ENCODE data around the gene MCM3AP.

The MCM3AP gene

DNA sequence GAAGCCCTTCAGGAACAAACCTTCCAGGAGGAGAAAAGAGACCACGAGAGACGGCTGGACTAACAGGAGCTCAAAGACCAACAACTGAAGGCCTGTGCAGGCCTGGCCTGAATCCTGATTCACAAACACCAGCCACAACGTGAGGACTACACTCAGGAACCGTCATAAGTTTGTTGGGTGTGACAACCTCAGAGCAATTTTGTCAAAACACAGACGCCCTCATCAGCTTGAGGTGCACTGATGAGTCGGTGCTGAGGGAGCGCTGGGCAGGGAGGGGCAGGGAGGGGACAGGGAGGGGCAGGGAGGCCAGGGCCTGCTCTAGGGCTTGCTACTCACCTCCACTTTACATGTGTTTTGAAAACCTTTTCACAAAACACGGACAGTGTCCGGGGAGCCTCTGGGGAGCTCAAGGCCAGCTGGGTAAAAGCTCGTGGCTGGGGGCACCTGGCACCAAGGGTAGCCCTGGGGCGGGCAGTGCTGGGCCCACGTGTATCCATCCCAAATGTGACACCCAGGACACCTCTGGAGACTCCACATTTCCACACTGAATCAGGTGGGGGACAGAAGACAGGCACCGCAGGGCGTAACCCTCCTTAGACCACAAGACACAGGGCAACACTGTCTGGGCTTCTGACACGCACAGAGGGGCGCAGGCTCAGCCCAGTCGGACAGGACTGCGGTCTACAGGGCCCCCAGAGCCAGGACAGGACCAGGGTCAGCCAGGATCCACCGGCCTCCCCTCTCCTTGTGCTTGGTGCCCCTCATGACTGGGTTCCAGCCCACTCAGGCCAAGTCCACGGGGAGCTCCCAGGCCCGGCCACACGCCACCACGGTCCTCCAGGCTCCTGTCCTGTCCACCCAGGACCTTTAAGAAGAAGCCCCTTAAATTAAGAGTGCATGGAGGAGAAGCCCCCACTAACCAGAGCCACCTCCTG lies 73.4 kb downstream of the MCM3AP start:
- Histone ChIP-seq H3K9ac (ENCODE audit: low read depth, low read length) (no peak overlapping the region), H3K27me3 (ENCODE audit: control insufficient read depth, insufficient read depth, low read length) (no peaks in the 10 kb centered on the region), H3K4me2 (ENCODE audit: low read length) (no peak overlapping the region), H3K4me1 (ENCODE audit: control insufficient read depth, insufficient read depth, low read length) (peaks cover 4% of the 10 kb centered on the region), H3K4me3 (ENCODE audit: low read length) (no peak overlapping the region), H3K9me3 (replicated peaks; ENCODE audit: low read length) (no peaks in the 10 kb centered on the region), H3K36me3 (ENCODE audit: insufficient read depth, low read length) (peaks cover 70% of the 10 kb centered on the region)

- Histone ChIP-seq H3K9me3 (replicated peaks; ENCODE audit: low read length) (no peaks in the 10 kb centered on the region), H3K36me3 (ENCODE audit: insufficient read depth, low read length) (peaks cover 71% of the 10 kb centered on the region), H3K27me3 (ENCODE audit: control insufficient read depth, insufficient read depth, low read length) (no peaks in the 10 kb centered on the region), H3K4me1 (ENCODE audit: control insufficient read depth, insufficient read depth, low read length) (peaks cover 4% of the 10 kb centered on the region), H3K9ac (ENCODE audit: low read depth, low read length) (no peak overlapping the region), H3K4me2 (ENCODE audit: low read length) (no peak overlapping the region), H3K4me3 (ENCODE audit: low read length) (no peak overlapping the region)
These were observed 74.0 kb downstream of the MCM3AP start for GRCh38 chr21:46211376-46211775.

DNA sequence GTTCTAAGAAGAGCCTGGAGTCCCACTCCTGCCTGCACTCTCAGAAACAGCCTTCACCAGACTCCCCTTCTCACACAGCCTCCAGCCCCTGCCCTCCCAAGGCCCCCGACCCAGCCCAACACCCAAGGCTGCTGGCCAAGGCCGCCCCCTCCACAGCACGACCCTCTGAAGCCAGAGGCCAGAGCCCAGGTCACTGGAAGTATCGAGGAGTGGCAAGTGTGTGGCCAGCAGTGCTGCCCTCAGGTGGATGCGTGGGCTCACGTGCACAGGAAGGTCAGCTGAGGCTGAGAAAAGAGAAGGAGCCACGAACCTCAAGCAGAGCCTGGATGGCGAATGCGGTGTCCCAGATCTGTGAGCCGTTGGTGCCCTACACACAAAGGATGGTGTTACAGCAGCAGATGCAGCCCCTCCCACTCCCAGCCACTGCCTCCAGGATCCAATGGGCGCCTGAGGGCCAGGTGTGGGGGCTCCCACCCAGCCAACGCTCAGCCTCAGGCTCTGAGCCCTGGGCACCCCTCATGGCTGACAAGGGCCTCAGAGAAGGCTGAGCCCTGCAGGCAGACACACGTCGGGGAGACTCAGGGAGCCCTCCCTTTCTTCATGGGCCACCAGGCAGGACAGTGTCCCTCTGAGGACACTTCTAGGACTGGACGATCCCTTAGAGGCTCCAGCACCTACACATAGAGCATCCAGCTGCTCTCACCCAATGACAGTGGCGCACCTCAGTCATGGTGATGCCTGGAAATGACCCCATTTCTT lies 74.9 kb downstream of the MCM3AP start:
- no peak overlapping the region for H3K9ac ChIP-seq (ENCODE audit: low read depth, low read length)
- no peak overlapping the region for H3K4me3 ChIP-seq (ENCODE audit: low read length)
- peaks cover 73% of the 10 kb centered on the region for H3K36me3 ChIP-seq (ENCODE audit: insufficient read depth, low read length)

GRCh38 chr21:46208761-46209721 lies 76.4 kb downstream of the MCM3AP start:
- no peak overlapping the region for H3K4me2 ChIP-seq (ENCODE audit: low read length)
- no peak overlapping the region for H3K9ac ChIP-seq (ENCODE audit: low read depth, low read length)
- H3K27me3 ChIP-seq (ENCODE audit: control insufficient read depth, insufficient read depth, low read length) = no peaks in the 10 kb centered on the region
- H3K4me3 ChIP-seq (ENCODE audit: low read length) = no peak overlapping the region
- peaks cover 84% of the 10 kb centered on the region for H3K36me3 ChIP-seq (ENCODE audit: insufficient read depth, low read length)
- peaks cover 4% of the 10 kb centered on the region for H3K4me1 ChIP-seq (ENCODE audit: control insufficient read depth, insufficient read depth, low read length)
- no peaks in the 10 kb centered on the region for H3K9me3 ChIP-seq (replicated peaks; ENCODE audit: low read length)

More for the DNA sequence above, 74.9 kb downstream of the MCM3AP start:
- Histone ChIP-seq H3K4me2 (ENCODE audit: low read length) (no peak overlapping the region), H3K9me3 (replicated peaks; ENCODE audit: low read length) (no peaks in the 10 kb centered on the region), H3K27me3 (ENCODE audit: control insufficient read depth, insufficient read depth, low read length) (no peaks in the 10 kb centered on the region), H3K4me1 (ENCODE audit: control insufficient read depth, insufficient read depth, low read length) (peaks cover 4% of the 10 kb centered on the region)

- Histone ChIP-seq H3K4me2 (ENCODE audit: low read length) (no peak overlapping the region), H3K9ac (ENCODE audit: low read depth, low read length) (no peak overlapping the region), H3K9me3 (replicated peaks; ENCODE audit: low read length) (no peaks in the 10 kb centered on the region), H3K4me1 (ENCODE audit: control insufficient read depth, insufficient read depth, low read length) (peaks cover 4% of the 10 kb centered on the region), H3K27me3 (ENCODE audit: control insufficient read depth, insufficient read depth, low read length) (no peaks in the 10 kb centered on the region), H3K4me3 (ENCODE audit: low read length) (no peak overlapping the region), H3K36me3 (ENCODE audit: insufficient read depth, low read length) (peaks cover 82% of the 10 kb centered on the region)
These were observed 77.4 kb downstream of the MCM3AP start for GRCh38 chr21:46207920-46208591.

DNA sequence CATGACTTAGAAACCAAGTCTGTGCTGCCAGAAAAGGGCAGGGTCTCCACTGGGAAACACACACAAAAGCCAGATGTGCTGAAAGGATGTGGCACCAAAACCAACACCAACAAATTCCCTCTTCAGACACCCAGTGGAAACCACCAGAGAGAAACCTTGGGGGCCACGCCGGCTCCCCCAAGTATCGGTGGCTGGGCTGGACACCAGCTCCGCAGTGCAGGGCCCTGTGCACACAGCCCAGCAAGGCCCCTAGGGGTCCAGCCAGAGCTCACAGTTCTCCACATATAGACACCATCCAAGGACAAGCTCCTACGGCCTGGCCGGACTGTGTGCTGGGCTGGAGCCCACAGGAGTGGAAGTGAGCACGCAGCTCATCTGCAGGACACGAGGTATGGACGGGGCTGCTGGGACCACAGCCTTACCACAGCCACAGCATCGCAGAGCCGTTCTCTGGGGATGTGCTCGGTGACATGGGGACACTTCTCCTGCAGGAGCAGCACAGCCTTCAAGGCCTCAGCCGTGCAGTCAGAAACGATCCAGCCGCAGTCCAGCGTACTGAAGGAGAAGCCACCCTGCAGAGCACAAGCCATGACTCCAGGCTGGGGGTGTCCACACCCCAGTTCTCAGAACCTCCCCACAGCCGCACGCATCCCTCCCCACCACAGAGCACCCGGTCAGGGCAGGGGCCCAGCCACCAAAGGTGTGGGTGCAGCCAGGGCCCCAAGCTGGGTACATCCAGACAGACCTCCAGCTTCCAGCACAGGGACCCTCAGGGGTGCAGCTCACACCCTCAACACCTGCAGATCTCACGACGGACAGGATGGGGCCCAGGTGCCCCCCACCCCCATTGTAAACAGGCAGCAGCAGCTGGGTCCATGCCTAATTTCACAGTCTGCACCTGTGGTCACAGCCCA lies 78.1 kb downstream of the MCM3AP start:
- H3K4me2 ChIP-seq (ENCODE audit: low read length) = no peak overlapping the region
- H3K27me3 ChIP-seq (ENCODE audit: control insufficient read depth, insufficient read depth, low read length) = no peaks in the 10 kb centered on the region
- H3K4me1 ChIP-seq (ENCODE audit: control insufficient read depth, insufficient read depth, low read length) = peaks cover 3% of the 10 kb centered on the region
- H3K36me3 ChIP-seq (ENCODE audit: insufficient read depth, low read length) = peaks cover 80% of the 10 kb centered on the region
- H3K4me3 ChIP-seq (ENCODE audit: low read length) = no peak overlapping the region
- H3K9ac ChIP-seq (ENCODE audit: low read depth, low read length) = no peak overlapping the region
- no peaks in the 10 kb centered on the region for H3K9me3 ChIP-seq (replicated peaks; ENCODE audit: low read length)

DNA sequence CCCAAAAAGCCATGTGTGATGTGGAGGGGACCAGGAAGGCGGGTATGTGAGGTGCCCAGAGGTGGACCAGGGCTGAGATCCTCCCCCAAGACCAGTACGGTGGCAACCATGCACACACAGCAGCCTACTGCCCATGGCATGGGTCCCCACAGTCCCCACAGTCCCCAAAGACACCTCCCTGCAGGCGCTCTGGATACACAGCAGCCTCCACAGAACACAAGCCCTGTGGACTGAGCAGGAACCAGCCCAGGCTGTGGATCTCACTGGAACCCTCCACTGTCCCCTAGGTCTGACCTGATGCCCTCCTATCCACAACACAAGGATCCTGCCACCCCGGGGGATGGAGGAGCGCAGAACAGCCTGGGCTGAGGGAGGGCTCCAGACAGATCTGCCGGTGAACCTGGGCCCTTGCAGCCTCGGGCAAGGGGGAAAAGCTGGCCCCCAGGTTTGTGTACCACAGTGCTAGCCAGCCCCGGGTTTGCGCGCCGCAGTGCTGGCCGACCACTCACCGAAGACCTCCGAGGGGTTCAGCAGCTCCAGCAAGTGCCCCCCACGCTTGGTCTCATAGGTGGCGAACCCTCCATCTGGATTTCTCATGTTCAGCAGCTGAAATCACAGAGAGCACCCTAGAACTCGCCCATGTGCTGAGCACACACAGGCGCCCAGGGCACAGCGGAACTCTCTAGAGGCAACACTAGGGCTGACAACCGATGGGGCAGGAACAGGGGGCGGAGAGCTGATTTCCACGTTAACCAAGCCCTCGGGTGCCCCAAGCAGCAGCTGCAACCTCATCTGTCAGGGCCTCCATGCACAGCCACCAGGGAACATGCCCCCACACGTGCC lies 79.0 kb downstream of the MCM3AP start:
- H3K27me3 ChIP-seq (ENCODE audit: control insufficient read depth, insufficient read depth, low read length) = no peaks in the 10 kb centered on the region
- no peak overlapping the region for H3K4me2 ChIP-seq (ENCODE audit: low read length)
- H3K9me3 ChIP-seq (replicated peaks; ENCODE audit: low read length) = no peaks in the 10 kb centered on the region
- H3K4me1 ChIP-seq (ENCODE audit: control insufficient read depth, insufficient read depth, low read length) = no peaks in the 10 kb centered on the region
- peaks cover 71% of the 10 kb centered on the region for H3K36me3 ChIP-seq (ENCODE audit: insufficient read depth, low read length)
- H3K9ac ChIP-seq (ENCODE audit: low read depth, low read length) = no peak overlapping the region
- H3K4me3 ChIP-seq (ENCODE audit: low read length) = no peak overlapping the region

DNA sequence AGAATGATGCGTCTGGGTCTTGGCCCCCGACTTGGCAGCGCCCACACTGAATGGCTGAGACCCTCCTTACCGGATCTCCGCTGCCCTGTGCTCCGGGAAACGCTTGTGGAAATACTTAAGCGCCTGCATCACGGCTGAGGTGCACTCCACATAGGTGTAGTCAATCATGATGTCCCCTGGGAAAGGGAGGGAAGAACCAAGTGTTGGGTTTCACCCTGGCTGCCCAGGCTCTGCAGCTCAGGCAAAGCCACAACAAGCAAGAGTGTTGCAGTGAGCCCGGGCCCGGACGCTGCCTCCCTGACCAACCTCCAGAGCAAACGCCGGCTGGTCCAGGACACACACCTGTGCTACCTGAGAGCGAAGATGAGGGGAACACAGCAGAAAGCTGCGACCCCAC lies 79.6 kb downstream of the MCM3AP start:
- H3K9ac ChIP-seq (ENCODE audit: low read depth, low read length) = no peak overlapping the region
- no peak overlapping the region for H3K4me3 ChIP-seq (ENCODE audit: low read length)
- H3K4me1 ChIP-seq (ENCODE audit: control insufficient read depth, insufficient read depth, low read length) = no peaks in the 10 kb centered on the region
- H3K4me2 ChIP-seq (ENCODE audit: low read length) = no peak overlapping the region
- H3K9me3 ChIP-seq (replicated peaks; ENCODE audit: low read length) = no peaks in the 10 kb centered on the region
- no peaks in the 10 kb centered on the region for H3K27me3 ChIP-seq (ENCODE audit: control insufficient read depth, insufficient read depth, low read length)
- H3K36me3 ChIP-seq (ENCODE audit: insufficient read depth, low read length) = peaks cover 72% of the 10 kb centered on the region

DNA sequence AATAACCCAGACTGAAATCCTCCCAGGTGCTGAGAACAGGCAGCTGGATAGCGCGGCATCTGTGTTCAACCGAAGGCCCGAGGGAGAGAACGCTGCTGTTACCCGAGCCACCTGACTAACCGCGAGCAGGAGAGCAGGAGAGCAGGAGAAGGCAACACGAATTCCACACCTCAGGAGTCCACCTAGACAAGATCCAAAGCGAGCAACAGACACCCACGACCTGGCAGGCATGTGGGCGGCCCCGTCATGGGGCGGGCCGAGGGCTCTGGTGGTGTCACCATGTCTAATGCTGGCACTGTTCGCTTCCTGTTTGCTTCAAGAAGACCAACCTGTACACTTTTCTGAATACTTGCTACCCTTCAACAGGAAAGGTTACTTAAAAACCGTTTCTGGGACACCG lies 80.2 kb downstream of the MCM3AP start:
- H3K9me3 ChIP-seq (replicated peaks; ENCODE audit: low read length) = no peaks in the 10 kb centered on the region
- no peak overlapping the region for H3K9ac ChIP-seq (ENCODE audit: low read depth, low read length)
- peaks cover 71% of the 10 kb centered on the region for H3K36me3 ChIP-seq (ENCODE audit: insufficient read depth, low read length)
- H3K4me1 ChIP-seq (ENCODE audit: control insufficient read depth, insufficient read depth, low read length) = no peaks in the 10 kb centered on the region
- no peaks in the 10 kb centered on the region for H3K27me3 ChIP-seq (ENCODE audit: control insufficient read depth, insufficient read depth, low read length)
- H3K4me3 ChIP-seq (ENCODE audit: low read length) = no peak overlapping the region
- no peak overlapping the region for H3K4me2 ChIP-seq (ENCODE audit: low read length)

All from skeletal muscle satellite cell (primary cell).